ENCODE data around the gene MIXL1.
"Not testable (repeated sequence)": the region's sequence is repeated elsewhere in the genome, so short reads cannot be mapped to it uniquely, and the experiment has no call there.

The MIXL1 gene

DNA sequence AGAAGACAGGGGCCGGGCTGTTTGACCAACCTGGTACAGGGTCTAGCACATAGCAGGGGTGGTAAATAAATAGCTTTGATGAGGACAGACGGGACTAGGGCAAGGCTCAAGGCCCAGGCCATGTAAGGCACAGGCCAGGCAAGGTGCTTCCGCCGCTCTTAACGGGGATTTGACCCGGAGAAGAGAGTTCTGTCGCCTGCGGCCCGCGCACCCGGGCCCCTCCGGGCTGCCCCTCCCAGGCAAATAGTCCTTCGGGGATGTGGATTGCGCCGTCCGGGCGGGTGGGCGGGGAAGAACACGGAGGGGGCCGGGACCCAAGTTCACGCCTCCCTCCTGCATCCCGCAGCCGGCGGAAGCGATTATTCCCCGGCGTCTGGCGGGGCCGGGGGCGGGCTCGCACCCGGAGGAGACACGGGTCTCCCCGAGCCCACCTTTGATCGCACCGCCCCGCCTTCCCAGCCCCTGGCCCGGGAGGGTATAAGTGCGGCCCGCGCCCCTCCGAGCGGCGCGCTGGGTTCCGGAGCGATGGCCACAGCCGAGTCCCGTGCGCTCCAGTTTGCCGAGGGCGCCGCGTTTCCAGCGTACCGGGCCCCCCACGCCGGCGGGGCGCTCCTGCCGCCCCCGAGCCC is at the start of gene MIXL1:
Gene MIXL1 (plus strand): TSS at position 508 of the 629 bp plus-strand sequence. CDS start 18 bp downstream, at position 526.
- DNase-seq (ENCODE audit: low spot score), result no peak

DNA sequence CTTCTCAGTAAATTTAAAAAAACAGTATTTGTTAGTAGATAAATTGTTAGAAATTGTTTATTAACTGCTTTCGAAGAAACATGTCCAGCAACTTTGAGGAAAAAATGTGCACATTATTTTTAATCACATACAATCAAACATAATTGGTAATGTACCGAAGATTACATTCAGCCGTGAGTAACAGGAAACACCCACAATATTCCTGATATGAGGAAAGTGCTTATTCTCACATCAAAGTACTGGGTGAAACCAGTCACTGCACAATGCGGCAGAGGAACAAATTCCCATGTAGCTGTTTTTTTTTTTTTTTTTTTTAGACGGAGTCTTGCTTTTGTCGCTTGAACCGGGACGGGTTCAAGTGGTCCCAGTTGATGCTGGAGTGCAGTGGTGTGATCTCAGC is 46.6 kb upstream of the MIXL1 start:
- no peak for DNase-seq (ENCODE audit: low spot score)

DNA sequence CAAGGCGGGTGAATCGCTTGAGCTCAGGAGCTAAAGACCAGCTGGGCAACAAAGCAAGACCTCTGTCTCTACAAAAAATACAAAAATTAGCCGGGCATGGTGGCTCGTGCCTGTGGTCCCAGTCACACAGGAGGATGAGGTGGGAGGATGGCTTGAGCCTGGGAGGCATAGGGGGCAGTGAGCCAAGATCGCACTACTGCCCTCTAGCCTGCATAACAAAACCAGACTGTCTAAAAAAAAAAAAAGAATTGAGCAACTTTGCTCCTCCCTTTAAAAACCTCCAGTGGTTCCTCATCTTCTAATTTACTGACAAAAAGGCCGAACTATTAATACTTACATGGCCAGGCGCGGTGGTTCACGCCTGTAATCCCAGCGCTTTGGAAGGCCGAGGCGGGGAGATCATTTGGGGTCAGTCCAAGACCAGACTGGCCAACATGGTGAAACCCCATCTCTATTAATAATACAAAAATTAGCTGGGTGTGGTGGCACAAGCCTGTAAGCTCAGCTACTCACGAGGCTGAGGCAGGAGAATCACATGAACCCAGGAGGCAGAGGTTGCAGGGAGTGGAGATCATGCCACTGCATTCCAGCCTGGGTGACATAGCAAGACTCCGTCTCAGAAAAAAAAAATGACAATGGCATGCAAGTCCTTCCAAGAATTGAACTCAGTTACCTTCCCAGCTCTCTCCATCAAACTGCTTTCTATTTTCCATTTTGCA is 41.3 kb upstream of the MIXL1 start:
- DNase-seq (ENCODE audit: low spot score), result no peak

DNA sequence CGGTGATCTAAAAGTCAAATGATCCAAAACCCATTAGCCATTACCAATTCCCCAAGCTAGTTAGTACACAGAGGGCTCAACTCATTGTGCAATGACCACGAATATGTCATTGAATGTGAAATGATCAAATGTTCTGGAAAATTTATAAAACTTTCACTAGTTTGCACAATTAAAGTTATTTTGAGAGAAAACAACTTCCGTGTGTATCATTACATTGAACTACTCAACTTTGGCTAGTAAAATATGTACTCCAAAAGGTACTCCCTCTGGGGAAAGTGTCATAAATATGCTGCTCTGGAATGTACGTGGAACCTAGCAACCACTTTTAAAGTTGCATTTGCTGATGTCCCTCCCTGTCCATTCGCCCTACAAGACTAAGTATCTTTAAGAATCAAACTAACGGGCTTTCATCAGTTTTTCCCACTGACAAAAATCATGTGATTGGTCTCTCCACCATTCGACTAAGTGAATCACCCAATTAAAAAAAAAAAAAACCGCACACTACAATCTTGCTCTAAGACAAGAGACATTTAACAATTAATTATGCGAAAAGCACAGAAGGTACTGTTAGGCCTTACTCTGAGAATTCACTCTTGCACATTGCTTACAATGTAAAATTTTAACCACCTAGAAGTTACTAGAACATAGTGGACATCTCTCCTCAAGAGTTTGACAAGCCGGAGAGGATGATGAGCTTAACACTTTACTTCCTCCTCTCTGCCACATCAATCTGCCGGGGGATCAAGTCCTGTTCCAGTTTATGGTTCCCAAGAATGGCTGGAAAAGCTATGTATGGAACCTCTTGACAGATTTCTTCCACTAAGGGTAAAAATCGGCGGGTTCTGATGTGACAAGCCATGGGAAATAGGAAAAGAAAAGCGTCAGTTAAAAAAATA is 38.1 kb upstream of the MIXL1 start:
- DNase-seq (ENCODE audit: low spot score), result no peak

DNA sequence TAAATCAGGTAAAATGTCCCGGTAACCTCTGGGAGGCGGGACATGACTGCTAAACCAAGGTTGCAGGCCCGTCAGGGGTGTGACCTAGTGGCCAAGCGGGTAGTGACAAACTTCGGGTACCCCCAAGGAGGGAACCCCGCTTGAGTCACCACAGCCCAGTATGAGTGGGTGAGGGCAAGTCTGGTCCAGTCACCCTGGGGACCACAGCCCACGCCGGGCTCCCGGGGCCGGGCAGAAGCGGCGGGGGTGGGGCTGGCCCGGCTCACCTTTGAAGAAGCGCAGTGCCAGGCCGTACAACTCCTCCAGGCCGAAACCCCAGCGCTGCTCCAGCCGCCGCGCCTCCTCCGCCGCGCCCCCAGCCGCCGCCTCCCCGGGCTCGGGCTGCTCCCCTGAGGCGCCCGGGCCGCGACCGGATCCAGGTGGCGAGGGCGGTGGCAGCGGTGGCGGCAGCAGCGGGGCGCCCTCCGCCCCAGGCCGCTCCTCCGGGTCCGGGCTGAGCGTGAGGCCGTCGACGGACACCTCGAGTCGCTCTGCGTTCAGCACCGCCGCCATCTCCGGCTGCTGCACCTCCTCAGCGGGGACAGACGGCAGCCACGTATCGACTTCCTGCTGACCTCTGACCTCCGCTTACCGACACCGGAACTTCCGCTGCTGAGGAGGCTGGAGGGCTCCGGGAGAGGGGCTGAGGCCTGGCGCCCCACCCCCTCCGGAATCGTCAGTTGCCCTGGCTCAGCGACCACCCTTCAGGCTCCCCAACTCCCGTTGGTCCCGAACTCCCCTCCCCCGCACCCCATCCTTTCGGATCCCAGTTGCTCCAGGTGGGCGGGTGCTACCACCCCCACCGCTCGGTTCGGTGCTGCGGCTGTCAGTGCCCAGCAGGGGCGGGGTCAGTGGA is 37.1 kb upstream of the MIXL1 start, which contains the start of gene ACBD3:
Gene ACBD3 (minus strand): TSS at position 618 of the 895 bp plus-strand sequence. CDS start 66 bp downstream, at position 552.
- peak; percentile 81 for DNase-seq (ENCODE audit: low spot score)

DNA sequence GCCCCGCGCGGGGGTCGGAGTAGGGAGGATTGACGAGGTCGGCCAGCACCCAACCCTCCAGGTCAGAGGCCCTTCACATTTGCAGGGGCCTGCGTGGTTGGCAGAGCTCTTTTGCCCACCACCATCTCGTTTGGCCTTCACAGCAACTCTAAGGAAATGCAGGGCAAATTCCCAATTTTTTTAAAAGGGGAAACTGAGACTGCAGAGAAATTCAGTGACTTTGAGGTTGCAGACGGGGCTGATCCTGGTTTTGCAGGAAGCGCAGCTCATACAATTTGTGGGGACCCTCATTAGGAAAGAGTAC is 36.5 kb upstream of the MIXL1 start:
- DNase-seq (ENCODE audit: low spot score), result no peak

DNA sequence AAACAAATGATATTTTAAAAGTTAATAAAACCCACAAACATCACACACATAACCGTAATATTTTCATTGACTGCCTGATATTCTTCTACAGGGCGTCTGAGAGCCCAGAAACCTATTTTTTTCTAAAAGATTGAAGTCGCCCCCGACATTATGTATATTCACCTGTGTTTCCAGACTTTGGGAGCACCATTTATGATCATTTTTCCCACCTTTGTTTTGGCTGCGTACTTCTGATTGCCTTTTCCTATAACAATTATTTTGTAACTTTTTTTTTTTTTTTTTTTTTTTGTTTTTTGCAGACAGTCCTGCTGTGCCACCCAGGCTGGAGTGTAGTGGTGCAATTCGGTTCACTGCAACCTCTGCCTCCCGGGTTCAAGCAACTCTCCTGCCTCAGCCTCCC is 36.1 kb upstream of the MIXL1 start:
- DNase-seq (ENCODE audit: low spot score), result no peak

DNA sequence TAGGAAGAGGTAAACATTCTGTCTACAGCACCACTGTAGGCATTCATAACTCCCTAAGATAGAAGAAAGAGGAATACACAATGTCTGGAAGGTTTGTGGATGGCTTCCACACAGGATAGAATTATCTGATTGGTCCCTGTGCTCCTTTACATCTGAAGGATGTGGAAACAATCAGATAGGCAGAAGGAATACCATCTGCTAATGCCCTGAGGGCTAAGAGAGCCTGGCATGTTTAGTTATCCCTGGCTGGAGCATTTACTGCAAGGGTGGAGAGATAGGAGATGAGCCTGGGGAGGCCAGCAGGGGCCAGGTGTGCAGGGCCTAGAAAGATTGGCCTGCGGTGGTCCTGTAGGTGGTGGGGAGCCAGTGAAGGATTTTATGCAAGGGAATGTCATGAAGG is 28.3 kb upstream of the MIXL1 start:
- DNase-seq (ENCODE audit: low spot score), result no peak

DNA sequence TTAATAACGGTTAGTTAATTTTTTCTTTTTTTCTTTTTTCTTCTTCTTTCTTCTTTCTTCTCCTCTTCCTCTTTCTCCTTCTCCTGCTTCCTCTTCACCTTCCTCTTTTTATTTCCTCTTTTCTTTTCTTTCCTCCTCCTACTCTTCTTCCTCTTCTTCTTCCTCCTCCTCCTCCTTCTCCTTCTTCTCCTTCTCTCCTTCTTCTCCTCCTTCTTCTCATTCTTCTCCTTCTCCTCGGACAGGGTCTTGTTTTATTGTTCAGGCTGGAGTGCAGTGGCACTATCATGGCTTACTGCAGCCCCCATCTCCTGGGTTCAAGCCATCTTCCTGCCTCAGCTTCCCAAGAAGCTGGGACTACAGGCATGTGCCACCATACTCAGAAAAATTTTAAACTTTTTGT is 23.5 kb upstream of the MIXL1 start:
- DNase-seq (ENCODE audit: low spot score), result no peak

DNA sequence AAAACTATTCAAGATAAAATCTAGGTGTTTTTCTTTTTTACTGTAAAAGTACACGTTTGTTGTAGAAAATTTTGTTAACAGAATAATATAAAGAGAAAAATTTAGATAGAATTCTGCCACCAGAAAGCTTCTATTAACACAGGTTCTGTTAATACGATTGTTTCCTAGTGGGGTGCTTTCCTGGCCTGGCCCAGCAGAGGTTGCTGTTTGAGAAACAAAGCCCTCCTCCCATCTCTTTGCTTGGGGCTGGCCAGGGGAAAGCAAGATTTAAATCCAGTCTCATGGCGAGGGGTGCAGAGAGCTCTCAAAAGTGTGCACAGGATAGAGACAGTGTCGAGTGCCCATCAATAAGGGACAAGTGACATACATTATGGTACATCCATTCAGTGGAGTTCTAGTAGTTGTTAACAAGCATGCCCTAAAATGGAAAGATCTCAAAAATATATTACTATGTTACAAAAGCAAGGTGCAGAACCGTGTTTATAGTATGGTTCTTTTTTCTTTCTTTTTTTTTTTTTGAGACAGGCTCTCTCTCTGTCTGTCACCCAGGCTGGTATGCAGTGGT is 22.4 kb upstream of the MIXL1 start:
- DNase-seq (ENCODE audit: low spot score), result no peak

DNA sequence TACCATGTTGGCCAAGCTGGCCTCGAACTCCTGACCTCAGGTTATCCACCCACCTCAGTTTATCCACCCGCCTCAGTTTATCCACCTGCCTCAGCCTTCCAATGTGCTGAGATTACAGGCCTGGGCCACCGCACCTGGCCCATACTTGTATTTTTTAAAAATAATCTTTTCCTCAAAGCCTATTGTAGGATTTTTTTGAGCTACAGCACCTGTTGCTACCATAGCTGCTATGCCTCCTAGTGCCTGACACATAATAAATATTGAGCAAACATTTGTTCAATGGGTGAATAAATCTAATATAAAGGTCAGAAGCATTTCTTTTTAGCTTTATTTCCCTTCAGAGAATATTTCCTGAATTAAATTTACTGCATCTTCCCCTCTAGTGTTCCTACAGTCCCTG is 21.2 kb upstream of the MIXL1 start:
- no peak for DNase-seq (ENCODE audit: low spot score)

DNA sequence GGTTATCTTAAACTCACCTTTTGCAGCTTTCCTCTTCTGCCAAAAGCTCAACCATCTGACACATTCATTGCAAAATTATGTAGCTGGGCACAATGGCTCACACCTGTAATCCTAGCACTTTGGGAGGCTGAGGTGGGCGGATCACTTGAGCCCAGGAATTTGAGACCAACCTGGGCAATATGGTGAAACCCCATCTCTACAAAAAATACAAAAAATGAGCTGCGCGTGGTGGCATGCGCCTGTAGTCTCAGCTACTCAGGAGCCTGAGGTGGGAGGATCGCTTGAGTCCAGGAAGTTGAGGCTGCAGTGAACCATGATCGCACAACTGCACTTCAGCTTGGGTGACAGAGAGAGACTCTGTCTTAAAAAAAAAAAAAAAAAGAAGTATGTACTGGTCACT is 20.8 kb upstream of the MIXL1 start:
- not testable (repeated sequence) for DNase-seq (ENCODE audit: low spot score)

DNA sequence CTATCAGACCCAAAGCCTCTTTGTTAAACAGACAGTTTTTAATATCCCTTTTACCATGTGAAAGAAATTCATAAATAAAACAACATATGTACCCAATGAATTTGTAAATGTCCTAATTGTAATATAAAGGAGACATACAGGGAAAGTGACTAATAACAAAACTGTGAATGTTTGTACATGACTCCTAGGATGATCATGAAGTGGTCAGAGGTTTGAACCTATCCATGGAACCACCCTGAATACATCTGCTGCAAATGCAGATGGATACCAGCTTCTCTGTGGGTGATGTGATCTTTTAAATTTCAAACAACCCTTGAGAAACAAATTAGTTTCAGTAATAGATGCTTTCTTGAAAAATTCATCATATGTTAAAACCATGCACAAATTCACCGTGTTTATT is 20.2 kb upstream of the MIXL1 start:
- no peak for DNase-seq (ENCODE audit: low spot score)

DNA sequence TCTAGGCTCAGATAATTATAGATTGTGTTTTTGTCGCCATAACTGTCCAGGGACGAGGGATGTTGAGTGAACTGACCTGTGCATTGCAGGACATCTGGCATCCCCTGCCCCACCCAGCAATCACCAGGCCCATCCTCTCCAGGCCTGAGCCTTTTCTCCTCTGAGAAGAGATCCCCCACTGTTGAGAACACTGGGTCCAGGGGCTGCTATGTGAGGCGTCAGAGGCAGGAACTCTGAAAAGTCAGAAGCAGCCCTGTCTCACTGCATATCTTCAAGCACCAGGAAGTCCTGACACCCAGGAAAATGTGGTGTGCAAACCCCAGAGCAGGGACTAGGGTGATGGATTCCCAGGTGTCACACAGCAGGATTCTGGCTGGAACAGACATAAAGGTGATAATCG is 19.8 kb upstream of the MIXL1 start:
- no peak for DNase-seq (ENCODE audit: low spot score)

DNA sequence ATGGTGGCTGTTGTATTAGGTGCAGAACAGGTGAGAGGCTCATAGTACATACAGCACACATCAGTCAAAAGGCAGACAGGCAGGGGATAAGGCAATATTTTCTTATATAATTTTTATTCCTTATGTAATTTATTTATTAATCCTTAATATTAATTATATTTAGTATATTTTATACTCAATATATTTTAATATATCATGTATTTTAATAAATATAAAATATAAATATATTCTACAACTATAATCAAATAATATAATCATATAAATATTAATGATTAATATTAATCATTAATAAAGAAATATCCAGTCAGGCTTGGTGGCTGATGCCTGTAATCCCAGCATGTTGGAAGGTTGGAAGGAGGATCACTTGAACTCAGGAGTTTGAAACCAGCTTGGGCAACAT is 19.3 kb upstream of the MIXL1 start:
- no peak for DNase-seq (ENCODE audit: low spot score)

DNA sequence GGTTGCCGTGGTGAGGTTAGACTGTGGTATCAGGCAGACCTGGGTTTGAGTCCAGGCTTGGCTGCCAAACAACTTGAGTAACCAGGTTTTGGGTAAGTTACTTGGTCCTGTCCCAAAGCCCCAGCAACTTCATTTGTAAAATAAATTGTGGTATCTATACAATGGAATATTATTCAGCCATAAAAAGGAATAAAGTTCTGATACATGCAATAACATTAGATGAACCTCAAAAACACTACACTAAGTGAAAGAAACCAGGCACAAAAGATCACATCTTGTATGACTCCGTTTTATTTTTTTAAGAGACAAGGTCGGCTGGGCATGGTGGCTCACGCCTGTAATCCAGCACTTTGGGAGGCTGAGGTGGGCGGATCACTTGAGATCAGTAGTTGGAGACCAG is 16.4 kb upstream of the MIXL1 start:
- DNase-seq (ENCODE audit: low spot score), result no peak

DNA sequence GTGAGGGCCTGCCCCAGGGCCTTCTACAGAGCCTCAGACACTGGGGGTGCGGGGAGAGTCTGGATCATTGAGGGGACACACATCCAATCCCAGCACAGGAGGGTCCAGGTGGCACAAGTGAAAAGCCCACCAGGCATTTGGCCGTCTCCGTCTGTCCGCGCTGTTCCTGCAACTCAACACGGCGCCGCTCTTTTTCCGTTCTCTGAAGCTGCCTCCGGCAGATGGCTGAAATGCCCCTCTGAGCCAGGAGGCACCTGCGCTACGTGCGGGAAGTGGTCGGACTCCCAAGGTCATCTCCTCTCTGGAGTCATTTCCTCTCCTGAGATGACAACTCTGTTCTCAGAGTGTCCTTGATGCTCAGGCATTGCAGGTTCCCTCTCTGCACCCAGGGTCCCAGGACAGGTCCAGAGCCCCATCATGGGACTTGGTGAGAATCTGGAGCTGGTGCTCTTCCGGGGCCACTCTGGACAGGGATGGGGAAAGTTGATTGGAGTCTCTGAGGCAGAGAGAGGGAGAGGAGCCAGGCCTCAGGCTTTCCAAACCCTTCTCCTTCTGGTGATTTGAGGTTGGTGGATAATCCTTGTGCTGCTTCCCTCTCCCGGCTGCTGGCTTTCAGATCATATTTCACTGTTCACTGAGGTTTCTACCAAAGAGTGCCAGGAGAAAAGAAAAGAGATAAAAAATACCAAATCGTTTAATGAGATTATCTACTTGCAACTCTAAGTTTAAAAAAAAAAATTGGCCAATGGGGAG is 14.0 kb upstream of the MIXL1 start:
- no peak for DNase-seq (ENCODE audit: low spot score)

DNA sequence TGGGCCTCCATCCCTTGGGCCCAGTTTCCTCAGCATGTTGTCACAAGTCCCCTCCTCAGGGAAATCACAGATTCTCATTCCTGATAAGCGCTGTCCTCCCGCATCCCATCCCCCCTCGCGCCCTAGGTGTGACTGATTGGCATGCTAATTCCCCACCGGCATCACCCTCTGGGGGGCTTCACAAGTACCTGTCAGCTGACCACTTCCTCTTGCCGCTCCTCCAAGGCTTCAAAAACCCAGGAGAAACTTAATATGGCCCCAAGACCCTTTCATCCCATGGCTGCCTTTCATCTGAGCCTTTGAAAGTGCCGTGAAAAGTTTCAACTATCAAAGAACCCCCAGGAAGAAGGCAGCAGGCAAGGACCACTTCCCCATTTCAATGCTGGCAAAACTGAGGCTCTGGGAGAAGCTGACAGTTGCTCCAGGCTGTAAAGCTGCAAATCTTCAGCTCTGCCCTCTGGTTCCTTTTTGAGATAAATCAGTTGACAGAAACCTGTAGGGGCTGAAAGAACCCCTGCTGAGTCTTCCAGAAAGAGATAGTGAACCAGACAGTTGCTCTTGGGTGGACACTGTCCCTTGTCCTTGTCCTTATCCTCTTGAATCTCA is 12.8 kb upstream of the MIXL1 start:
- DNase-seq (ENCODE audit: low spot score), result no peak

DNA sequence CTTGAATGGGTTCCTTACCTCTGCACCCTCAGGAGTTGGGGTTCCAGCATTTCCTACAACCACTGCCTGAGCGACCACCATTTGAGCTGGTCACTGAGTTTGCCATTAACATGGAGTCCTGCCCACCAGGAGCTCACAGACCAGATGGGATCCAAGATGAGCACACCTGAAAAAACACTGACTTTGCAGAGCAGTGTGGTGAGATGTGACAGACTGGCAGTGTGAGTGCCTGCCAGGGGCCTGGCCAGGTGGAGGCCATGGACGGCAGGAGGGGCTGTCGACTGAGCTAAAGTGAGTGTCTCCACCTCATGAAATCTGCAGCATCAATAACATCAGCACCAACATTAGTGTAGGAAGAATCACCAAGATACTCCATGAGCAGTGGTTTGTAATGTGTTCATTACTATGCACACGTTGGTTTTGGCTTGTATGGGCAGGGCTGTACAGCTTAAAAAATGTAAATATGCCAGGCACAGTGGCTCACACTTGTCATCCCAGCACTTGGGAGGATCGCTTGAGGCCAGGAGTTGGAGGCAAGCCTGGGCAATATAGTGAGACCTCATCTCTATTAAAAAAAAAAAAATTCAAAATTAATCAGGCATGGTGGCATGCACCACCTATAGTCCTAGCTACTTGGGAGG is 12.2 kb upstream of the MIXL1 start:
- no peak for DNase-seq (ENCODE audit: low spot score)

DNA sequence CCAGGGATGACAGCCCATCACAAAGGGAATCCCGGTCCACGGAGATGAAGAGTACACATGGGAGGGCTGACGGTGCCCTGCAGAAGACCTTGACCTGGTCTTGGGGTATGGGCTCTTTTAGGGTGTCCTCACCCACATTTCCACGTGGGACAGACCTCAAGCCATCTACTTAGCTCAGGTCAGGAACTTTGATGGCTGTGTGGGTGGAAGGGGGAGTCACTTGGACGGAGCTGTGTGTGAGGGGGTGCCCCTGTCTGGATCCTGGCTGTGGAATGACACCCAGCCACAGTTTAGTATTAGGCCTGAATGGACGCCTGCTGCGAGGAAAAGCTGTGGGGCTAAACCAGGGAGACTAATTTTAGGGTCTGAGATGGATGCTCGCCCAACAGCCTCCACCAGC is 10.9 kb upstream of the MIXL1 start:
- DNase-seq (ENCODE audit: low spot score), result no peak

Measured in CD4-positive, alpha-beta T cell treated with Interleukin-6 at 100 ng/mL for 8 hours (primary cell).